Fibroblast of pulmonary artery (primary cell): ENCODE results near the gene RP2.

Source experiments
- DNase-seq: peaks from one replicate; pipeline ENCODE4 v3.0.0-alpha.2; 2010; ENCODE audit warnings: low read depth
- H3K4me3 ChIP-seq: replicated peaks from 2 replicates; pipeline ENCODE4 v1.5.1; 2011; ENCODE audit warnings: low read depth, mild to moderate bottlenecking, control low read depth, low read length, moderate library complexity
- TF ChIP-seq, protein P1 (sequence below): IDR thresholded peaks from 2 replicates; pipeline ENCODE4 v1.5.1; 2011; ENCODE audit warnings: mild to moderate bottlenecking, control low read depth, low read length, inconsistent platforms; ENCODE audit errors: missing control alignments

The RP2 gene

GRCh38 chrX:46916273-46916672 is 79.4 kb downstream of the RP2 start:
- TF ChIP-seq, protein P1, sequence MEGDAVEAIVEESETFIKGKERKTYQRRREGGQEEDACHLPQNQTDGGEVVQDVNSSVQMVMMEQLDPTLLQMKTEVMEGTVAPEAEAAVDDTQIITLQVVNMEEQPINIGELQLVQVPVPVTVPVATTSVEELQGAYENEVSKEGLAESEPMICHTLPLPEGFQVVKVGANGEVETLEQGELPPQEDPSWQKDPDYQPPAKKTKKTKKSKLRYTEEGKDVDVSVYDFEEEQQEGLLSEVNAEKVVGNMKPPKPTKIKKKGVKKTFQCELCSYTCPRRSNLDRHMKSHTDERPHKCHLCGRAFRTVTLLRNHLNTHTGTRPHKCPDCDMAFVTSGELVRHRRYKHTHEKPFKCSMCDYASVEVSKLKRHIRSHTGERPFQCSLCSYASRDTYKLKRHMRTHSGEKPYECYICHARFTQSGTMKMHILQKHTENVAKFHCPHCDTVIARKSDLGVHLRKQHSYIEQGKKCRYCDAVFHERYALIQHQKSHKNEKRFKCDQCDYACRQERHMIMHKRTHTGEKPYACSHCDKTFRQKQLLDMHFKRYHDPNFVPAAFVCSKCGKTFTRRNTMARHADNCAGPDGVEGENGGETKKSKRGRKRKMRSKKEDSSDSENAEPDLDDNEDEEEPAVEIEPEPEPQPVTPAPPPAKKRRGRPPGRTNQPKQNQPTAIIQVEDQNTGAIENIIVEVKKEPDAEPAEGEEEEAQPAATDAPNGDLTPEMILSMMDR, result no peak
- no peak for DNase-seq
- no peak overlapping the region for H3K4me3 ChIP-seq

GRCh38 chrX:46917622-46918021 is 80.8 kb downstream of the RP2 start:
- DNase-seq, result no peak
- TF ChIP-seq, protein P1, result no peak
- no peak overlapping the region for H3K4me3 ChIP-seq

DNA sequence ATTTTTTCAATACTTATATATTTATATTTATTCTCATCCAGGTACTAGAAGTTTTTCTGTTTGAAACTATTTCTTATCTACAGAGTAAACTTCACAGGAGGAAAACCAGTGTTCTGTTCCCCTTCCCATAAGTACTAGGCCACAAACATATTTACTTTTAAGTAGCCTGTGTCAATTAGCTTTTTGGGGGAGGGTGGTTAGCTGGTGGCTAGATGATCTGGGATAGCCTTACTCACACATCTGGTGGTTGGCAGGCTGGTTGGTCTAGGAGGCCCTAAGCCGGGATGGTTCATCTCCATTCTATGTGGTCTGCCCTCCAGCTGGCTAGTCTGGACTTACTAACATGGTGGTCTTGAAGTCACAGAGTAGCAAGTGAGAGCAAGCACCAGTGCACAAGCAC is 81.6 kb downstream of the RP2 start:
- TF ChIP-seq, protein P1, result no peak
- no peak overlapping the region for H3K4me3 ChIP-seq
- DNase-seq, result no peak

DNA sequence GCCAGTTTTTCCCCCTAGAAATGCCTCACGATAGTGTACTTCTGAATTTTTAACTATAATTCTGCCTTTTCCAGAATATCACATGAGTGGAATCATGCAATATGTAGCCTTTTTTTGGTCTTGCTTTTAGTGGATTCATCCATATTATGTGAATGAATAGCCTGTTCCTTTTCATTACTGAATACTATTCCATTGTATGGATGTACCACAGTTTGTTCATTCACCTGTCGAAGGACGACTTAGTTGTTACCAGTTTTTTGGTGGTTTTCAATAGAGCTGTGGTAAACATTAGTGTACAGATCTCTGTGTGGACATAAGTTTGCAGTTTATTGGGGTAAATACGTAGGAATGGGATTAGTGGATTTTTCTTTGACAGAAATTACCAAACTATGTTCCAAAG is 83.4 kb downstream of the RP2 start:
- no peak overlapping the region for H3K4me3 ChIP-seq
- TF ChIP-seq, protein P1, result no peak
- no peak for DNase-seq

GRCh38 chrX:46922611-46923010 is 85.8 kb downstream of the RP2 start:
- no peak overlapping the region for H3K4me3 ChIP-seq
- TF ChIP-seq, protein P1, result no peak
- no peak for DNase-seq

DNA sequence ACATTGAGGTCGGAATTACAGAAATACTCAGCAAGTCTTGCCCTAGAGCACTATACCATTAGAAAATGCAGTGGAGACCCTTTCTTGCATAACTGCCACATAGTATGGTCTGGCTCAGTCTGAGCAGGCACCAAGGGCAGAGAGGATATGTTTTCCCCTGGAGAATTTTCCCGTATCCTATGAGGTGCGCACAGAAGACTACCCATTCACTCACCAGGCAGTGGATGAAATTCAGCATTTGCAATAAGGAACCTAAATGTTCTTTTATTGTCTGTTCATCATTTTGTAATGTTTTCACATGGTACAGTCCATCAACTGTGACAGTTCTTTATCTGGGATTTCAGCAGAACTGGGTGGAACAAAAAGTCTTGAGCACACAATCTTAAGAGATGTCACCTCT is 90.9 kb downstream of the RP2 start:
- no peak for DNase-seq
- no peak overlapping the region for H3K4me3 ChIP-seq
- TF ChIP-seq, protein P1, result no peak

- DNase-seq, result peak; percentile 29
- no peak overlapping the region for H3K4me3 ChIP-seq
- TF ChIP-seq, protein P1, result no peak
Measured at GRCh38 chrX:46929439-46930261, 92.8 kb downstream of the RP2 start.
